Measurements from ENCODE around the gene RSL1D1. TPM values are rescaled to one million over a fixed set of nuclear protein-coding genes. Genes with fewer than 3 reads are reported as not detected.

RSL1D1 gene
- polyA plus RNA-seq, 1 donor from 2014 or later: 61.2 TPM

DNA sequence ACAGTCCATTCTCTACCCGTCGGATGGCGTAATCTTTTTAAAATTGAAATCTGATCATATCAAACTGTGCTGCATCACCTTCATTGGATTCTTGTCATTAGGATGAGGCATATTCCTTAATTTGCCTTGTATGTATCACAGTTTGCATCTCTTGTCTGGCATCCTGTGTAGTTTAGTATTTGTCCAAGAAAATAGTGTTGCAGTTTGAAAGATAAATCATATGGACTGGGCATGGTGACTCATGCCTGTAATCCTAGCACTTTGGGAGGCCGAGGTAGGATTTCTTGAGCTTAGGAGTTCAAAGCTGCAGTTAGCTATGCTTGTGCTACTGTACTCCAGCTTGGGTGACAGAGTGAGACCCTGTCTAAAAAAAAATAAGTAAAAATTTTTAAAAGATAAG is 5.8 kb upstream of the RSL1D1 start:
- Histone ChIP-seq H3K4me2 (ENCODE audit: low read length) (no peak overlapping the region), H2AFZ (ENCODE audit: low read depth, low read length) (no peak overlapping the region), H3K79me2 (replicated peaks; ENCODE audit: insufficient read depth, low read length) (peaks cover 21% of the 10 kb centered on the region), H3K27ac (ENCODE audit: low read length) (no peak overlapping the region), H3K9me3 (ENCODE audit: low read length) (no peaks in the 10 kb centered on the region), H3K9ac (ENCODE audit: low read length) (no peak overlapping the region), H3K27me3 (ENCODE audit: insufficient read depth, low read depth, low read length) (no peaks in the 10 kb centered on the region), H3K4me3 (ENCODE audit: low read length) (no peak overlapping the region), H4K20me1 (ENCODE audit: insufficient read depth) (no peaks in the 10 kb centered on the region), H3F3A (ENCODE audit: insufficient read depth, low read length, poor library complexity, severe bottlenecking) (no peaks in the 10 kb centered on the region), H3K9me2 (ENCODE audit: insufficient read depth, low read length) (no peaks in the 10 kb centered on the region), H3K36me3 (ENCODE audit: insufficient read depth, low read length) (no peaks in the 10 kb centered on the region)
- TF ChIP-seq CTCF (IDR thresholded peaks at IDR 0.05; ENCODE audit: poor library complexity, severe bottlenecking) (no peak), TAF1 (IDR thresholded peaks at IDR 0.05; ENCODE audit: low read depth) (no peak), RAD21 (conservative IDR thresholded peaks at IDR 0.05) (no peak), MXI1 (conservative IDR thresholded peaks at IDR 0.05; ENCODE audit: poor library complexity, severe bottlenecking) (no peak), EP300 (conservative IDR thresholded peaks at IDR 0.05; ENCODE audit: poor library complexity, severe bottlenecking) (no peak), SMC3 (conservative IDR thresholded peaks at IDR 0.05; ENCODE audit: poor library complexity) (no peak), EZH2 (IDR thresholded peaks at IDR 0.05; ENCODE audit: borderline replicate concordance, insufficient read depth, low read length, poor library complexity, severe bottlenecking) (no peak), POLR2AphosphoS5 (IDR thresholded peaks at IDR 0.05) (no peak)
- TF ChIP-seq, protein P1, sequence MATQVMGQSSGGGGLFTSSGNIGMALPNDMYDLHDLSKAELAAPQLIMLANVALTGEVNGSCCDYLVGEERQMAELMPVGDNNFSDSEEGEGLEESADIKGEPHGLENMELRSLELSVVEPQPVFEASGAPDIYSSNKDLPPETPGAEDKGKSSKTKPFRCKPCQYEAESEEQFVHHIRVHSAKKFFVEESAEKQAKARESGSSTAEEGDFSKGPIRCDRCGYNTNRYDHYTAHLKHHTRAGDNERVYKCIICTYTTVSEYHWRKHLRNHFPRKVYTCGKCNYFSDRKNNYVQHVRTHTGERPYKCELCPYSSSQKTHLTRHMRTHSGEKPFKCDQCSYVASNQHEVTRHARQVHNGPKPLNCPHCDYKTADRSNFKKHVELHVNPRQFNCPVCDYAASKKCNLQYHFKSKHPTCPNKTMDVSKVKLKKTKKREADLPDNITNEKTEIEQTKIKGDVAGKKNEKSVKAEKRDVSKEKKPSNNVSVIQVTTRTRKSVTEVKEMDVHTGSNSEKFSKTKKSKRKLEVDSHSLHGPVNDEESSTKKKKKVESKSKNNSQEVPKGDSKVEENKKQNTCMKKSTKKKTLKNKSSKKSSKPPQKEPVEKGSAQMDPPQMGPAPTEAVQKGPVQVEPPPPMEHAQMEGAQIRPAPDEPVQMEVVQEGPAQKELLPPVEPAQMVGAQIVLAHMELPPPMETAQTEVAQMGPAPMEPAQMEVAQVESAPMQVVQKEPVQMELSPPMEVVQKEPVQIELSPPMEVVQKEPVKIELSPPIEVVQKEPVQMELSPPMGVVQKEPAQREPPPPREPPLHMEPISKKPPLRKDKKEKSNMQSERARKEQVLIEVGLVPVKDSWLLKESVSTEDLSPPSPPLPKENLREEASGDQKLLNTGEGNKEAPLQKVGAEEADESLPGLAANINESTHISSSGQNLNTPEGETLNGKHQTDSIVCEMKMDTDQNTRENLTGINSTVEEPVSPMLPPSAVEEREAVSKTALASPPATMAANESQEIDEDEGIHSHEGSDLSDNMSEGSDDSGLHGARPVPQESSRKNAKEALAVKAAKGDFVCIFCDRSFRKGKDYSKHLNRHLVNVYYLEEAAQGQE (IDR thresholded peaks at IDR 0.05; ENCODE audit: borderline replicate concordance): no peak

DNA sequence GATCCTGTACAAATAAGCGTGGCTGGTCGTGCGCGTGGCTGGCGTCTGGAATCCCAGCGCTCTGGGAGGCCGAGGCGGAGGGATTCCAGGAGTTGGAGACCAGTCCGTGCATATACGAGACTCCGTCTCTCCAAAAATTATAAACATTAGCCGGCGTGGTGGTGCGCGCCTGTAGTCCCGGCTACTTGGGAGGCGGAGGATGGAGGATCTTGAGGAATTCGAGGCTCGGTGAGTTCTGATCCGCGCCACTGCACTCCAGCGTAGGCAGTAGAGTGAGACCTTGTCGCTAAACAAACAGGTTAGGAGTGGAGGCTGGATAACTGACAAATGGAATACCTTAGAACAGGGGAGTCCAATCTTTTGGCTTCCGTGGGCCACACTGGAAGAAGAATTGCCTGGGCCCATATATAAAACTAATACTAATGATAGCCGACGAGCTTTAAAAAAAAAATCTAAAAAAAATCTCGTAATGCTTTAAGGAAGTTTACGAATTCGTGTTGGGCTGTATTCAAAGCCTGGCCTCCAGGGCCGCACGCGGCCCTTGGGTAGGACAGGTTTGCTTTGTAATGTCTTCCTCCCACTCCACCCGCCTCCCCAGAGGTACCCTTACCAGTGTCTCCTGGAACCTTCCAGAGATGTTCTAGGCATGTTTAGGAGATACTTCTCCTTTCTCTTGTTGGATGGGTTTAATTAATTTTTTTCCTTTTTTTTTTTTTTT is 909 bp upstream of the RSL1D1 start:
- H3K9ac ChIP-seq (ENCODE audit: low read length): peak overlapping the region; percentile 89
- peak overlapping the region; percentile 90 for H2AFZ ChIP-seq (ENCODE audit: low read depth, low read length)
- H3K27ac ChIP-seq (ENCODE audit: low read length): peak overlapping the region; percentile 89
- H3K4me2 ChIP-seq (ENCODE audit: low read length): peak overlapping the region; percentile 34
- peaks cover 39% of the 10 kb centered on the region for H3K79me2 ChIP-seq (replicated peaks; ENCODE audit: insufficient read depth, low read length)
- H3K4me3 ChIP-seq (ENCODE audit: low read length): peak overlapping the region; percentile 81
- H3F3A ChIP-seq (ENCODE audit: insufficient read depth, low read length, poor library complexity, severe bottlenecking): no peaks in the 10 kb centered on the region
- H3K27me3 ChIP-seq (ENCODE audit: insufficient read depth, low read depth, low read length): no peaks in the 10 kb centered on the region
- TF ChIP-seq, protein P1 (IDR thresholded peaks at IDR 0.05; ENCODE audit: borderline replicate concordance): no peak
- TF ChIP-seq EP300 (conservative IDR thresholded peaks at IDR 0.05; ENCODE audit: poor library complexity, severe bottlenecking) (no peak), TAF1 (IDR thresholded peaks at IDR 0.05; ENCODE audit: low read depth) (no peak), SMC3 (conservative IDR thresholded peaks at IDR 0.05; ENCODE audit: poor library complexity) (no peak), RAD21 (conservative IDR thresholded peaks at IDR 0.05) (no peak), MXI1 (conservative IDR thresholded peaks at IDR 0.05; ENCODE audit: poor library complexity, severe bottlenecking) (no peak)
- H4K20me1 ChIP-seq (ENCODE audit: insufficient read depth): no peaks in the 10 kb centered on the region
- H3K9me2 ChIP-seq (ENCODE audit: insufficient read depth, low read length): no peaks in the 10 kb centered on the region
- no peaks in the 10 kb centered on the region for H3K36me3 ChIP-seq (ENCODE audit: insufficient read depth, low read length)
- H3K9me3 ChIP-seq (ENCODE audit: low read length): no peaks in the 10 kb centered on the region
